NCI-H1417 treated with DMSO at 0.1 percent for 48 hours (cell line): ENCODE data around the gene SLC52A1.
"Not testable (repeated sequence)": the region's sequence is repeated elsewhere in the genome, so short reads cannot be mapped to it uniquely, and the experiment has no call there.

Source experiments
- DNase-seq: peaks from one replicate; lab custom pipeline; 2025; lab: John Stamatoyannopoulos, UW

Gene SLC52A1

GRCh38 chr17:5035315-5035714 is at the start of gene SLC52A1:
TSS of gene SLC52A1 (minus strand) at chr17:5035426. CDS start at chr17:5034606, 820 bp downstream.
- no peak for DNase-seq

- no peak for DNase-seq
These were observed 45.4 kb upstream of the SLC52A1 start for GRCh38 chr17:5080591-5080990.

DNA sequence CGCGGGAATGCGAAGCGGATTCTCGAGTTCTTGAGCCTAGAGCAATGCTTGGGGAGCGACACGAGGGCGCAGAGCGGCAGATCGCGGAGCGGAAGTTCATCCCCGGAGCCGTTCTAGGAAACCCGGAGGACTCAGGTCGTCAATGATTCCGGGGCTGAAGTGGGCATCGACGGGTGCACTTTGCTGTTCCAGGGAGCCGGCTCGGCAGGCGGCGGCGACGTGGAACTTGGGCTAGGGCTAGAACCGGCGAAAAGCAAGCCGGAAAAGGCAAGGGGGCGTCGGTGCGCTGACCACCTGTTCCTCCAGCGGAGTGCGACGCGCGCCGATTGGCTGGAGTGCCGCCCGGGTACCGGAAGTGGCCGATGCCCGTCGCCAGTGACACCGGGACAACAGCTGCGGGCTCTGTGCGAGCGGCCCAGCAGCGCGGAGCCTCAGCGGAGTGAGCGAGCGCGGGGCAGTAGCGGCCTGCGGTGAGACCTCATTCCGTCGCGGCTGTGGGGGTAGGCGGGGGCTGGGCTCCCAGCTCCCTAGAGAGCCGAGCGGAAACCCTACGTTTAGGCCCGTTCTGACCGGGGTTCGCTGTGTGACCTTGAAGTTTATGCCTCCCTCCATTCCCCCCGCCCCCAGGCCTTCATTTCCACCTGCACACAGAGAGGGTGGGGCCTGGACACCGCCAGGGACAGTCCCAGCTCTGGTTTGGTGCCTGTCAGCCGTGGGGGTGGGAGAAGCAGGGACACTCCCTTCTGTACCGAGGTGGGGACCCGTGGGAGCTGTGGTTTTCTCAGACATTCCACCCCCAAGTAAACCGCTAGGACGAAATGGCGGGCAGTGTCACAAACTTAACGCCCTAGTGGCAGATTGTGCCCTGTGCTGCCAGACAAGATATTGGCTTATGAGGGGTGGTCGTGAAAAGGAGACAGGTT is 43.1 kb upstream of the SLC52A1 start, which contains the start of gene ZFP3:
ZFP3 (plus strand) TSS at position 362 of the 923 bp plus-strand sequence. CDS start 13,038 bp downstream, outside the sequence.
- DNase-seq: peak; percentile 26

GRCh38 chr17:5077781-5078105 is 42.5 kb upstream of the SLC52A1 start:
- DNase-seq: no peak

- DNase-seq: not testable (repeated sequence)
These were observed 42.0 kb upstream of the SLC52A1 start for GRCh38 chr17:5077275-5077674.

DNA sequence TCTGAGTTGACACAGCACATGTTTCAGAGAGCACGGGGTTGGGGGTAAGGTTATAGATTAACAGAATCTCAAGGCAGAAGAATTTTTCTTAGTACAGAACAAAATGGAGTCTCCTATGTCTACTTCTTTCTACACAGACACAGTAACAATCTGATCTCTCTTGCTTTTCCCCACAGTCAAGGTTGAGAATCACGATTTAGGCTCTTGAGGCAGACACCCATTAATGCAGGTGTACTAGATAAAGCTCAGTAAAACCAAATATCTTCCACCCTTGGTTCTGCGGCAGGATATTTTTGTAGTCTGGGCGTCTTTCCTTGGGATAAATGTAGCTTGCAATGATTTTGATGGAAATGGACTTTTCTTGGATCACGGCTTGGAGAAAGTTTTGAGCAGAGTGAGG is 40.2 kb upstream of the SLC52A1 start:
- DNase-seq: not testable (repeated sequence)

DNA sequence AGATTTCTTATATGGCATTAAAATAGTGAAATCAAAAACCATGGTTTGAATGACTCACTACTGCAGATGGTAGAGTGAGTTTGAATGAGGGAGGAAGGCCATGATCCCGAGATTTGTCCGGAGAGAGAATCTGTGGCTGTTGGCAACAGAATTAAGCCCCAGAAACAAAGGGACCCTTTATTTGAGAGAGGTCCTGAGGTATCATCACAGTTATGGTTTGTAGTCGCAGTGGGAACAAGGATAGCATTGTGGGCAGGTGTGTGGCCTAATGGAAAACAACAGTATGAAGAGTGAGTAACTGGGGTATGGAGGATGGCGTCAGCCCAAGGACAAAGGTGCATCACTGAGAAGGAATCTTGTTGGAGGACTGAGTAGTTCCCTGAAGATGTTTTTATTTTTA is 34.5 kb upstream of the SLC52A1 start:
- no peak for DNase-seq

- DNase-seq: no peak
These were observed 33.0 kb upstream of the SLC52A1 start for GRCh38 chr17:5068236-5068635.

- DNase-seq: no peak
These were observed 30.1 kb upstream of the SLC52A1 start for GRCh38 chr17:5065227-5065744.

DNA sequence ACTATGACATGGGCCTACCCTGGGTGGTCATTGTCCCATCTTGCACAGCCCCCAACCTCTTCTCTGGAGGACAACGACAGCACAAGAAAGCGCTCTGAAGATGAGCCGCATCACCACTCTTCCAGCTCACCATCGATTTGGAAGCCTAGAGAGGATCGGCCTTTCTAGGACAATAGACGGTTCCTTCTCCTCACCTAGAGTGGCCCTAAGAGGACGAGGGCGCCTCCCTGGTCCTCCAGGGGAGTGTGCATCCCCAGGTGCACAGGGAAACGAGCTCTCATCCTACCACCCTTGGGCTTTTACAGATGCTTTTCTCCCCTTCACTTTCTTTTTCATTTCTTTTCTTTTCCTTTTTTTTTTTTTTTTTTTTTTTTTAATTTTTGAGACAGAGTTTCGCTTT is 20.3 kb upstream of the SLC52A1 start:
- DNase-seq: no peak

DNA sequence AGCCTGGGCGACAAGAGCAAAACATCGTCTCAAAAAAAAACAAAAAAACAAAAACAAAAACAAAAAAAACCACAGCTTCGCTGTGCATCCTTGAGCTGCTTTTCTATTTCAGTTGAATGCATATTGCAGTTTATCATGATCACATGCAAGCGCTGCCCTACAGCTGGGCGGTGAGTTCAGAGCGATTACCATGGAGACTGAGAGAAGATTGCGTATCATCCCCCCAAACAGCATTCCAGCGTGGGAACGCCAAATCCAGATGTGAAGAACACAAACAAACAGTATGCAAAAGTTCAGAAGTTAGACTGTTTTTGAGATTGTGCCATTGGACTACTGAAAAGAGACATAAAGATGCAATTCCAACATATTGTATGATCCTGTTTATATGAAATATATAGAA is 15.1 kb upstream of the SLC52A1 start:
- no peak for DNase-seq

GRCh38 chr17:5049314-5049841 is 14.2 kb upstream of the SLC52A1 start:
- DNase-seq: no peak

- DNase-seq: no peak
These were observed 12.2 kb upstream of the SLC52A1 start for GRCh38 chr17:5047446-5047845.

DNA sequence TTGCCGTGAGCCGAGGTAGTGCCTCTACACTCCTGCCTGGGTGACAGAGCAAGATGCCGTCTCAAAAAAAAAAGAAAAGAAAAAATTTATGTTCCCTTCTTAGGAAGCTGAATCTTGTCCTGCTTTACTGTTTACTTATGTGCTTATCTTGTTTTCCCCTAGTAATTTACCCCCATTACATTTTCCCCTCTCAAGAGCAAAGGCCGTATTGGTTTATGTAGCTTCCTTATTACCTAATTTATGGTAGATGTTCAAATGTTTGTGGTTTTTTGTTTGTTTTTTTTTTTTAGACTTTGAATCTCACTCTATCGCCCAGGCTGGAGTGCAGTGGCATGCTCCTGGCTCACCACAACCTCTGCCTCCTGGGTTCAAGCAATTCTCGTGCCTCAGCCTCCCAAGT is 10.3 kb upstream of the SLC52A1 start:
- no peak for DNase-seq

DNA sequence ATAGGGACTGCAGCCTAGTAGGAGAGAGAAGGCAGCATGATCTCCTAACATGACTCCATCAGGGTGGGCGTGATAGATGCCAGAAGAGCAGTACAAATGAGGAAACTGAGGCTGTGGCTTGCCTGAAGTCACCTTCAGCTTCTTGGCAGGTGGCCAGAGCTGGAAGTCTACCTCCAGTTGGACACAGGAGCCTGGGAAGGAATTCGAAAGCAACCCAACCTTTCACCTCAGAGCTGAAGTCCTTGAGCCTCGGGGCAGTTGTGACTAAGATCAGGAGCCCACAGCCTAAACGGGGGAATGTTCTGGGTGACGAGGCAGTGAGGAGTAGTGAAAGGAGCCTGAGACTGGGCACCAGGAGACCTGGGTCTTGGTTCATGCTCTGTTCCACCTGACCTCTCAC is 9.4 kb upstream of the SLC52A1 start:
- DNase-seq: no peak

- no peak for DNase-seq
These were observed 8.3 kb upstream of the SLC52A1 start for GRCh38 chr17:5043524-5043923.

- DNase-seq: no peak
These were observed 7.2 kb upstream of the SLC52A1 start for GRCh38 chr17:5042157-5043022.

DNA sequence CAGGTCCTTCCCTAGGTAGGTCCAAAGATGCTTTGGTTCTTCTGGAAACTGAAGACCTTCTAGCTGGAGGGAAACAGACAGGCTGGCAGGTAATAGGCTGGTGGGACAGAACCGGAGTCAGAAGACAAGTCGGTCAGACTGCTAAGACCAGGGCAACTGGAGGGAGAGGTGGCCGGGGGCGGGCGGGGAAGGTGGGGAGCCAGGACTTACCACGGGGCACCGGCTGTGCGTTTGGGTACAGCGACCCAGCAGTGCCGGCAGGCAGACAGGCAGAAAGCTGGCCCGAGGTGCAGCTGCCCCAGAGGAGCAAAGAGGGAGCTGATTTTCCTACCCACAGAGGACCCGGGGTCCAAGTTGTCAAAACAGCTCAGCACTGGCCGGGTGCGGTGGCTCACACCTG is 575 bp downstream of the SLC52A1 start:
- no peak for DNase-seq

DNA sequence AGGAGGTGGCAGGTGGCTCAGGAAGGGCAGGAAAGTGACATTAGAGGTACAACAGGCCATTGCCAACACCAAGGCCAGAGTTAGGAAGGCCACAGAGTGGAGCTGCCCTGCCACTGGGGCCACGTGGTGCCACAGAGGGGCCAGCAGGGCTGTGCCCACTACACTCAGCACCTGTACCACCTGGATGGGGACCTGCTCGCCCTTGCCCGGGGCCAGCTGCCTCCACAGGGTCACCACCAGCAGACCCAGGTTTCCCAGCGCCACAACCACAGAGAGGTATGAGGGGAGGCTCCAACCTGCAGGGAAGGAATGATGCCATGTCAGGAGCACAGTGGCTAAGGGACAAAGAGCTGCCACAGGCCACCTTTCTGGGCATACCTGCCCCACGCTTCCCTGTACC is 1.2 kb downstream of the SLC52A1 start:
- DNase-seq: no peak

GRCh38 chr17:5033352-5034015 is 1.7 kb downstream of the SLC52A1 start:
- no peak for DNase-seq

DNA sequence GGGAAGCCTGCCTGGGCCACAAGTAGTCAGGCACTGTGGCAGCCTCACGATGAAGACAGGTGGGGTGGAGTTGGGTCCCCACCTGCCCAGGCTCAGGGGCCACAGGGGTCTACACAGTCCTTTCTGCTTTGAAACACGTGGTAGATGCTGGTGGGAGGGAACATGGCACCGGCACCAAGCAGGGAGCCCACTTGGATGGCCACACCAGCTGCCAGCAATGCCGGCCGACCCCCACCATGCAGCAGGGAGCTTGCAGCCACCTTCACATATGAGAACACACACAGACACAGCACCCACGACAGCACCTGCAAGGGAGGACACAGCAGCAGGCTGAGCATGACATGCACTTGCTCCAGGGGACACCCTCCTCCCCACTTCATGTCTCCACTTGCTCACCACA is 2.4 kb downstream of the SLC52A1 start:
- no peak for DNase-seq
